Aorta (tissue), 5 donors: ENCODE results near the gene MIS18A. TPM values are rescaled to one million over a fixed set of nuclear protein-coding genes. Genes with fewer than 3 reads are reported as not detected.

ENCODE experiments used
- ATAC-seq: fragments of 200-7000 bp; cut with Tn5 transposase; one replicate; pipeline ENCODE4 v1.9.1; 2022; ENCODE audit warnings: moderate library complexity; ENCODE audit not compliant: low FRiP score
- DNase-seq, 2 donors: peaks; one replicate each; pipeline ENCODE4 v3.0.0-alpha.2; 2020
- H3K27ac ChIP-seq, 2 donors: one replicate each; pipeline ENCODE4 v1.5.1; 2013; ENCODE audit warnings: low read length in 2 of 2, mild to moderate bottlenecking in 2 of 2, moderate library complexity in 2 of 2, control low read depth in 1 of 2, inconsistent platforms in 1 of 2, low read depth in 1 of 2
- H3K27me3 ChIP-seq, 2 donors: one replicate each; pipeline ENCODE4 v1.6.1; 2013; ENCODE audit warnings: control low read depth in 1 of 2, low read length in 1 of 2, mild to moderate bottlenecking in 1 of 2, moderate library complexity in 1 of 2; ENCODE audit not compliant: insufficient read depth in 2 of 2, control insufficient read depth in 1 of 2
- H3K36me3 ChIP-seq, 2 donors: one replicate each; pipeline ENCODE4 v1.6.1; 2013; ENCODE audit warnings: control low read depth in 1 of 2, low read length in 1 of 2, mild to moderate bottlenecking in 1 of 2; ENCODE audit not compliant: insufficient read depth in 2 of 2, control insufficient read depth in 1 of 2
- H3K4me1 ChIP-seq, 2 donors: one replicate each; pipeline ENCODE4 v1.6.1; 2013; ENCODE audit warnings: low read length in 2 of 2, control low read depth in 1 of 2, mild to moderate bottlenecking in 1 of 2, moderate library complexity in 1 of 2; ENCODE audit not compliant: insufficient read depth in 2 of 2, control insufficient read depth in 1 of 2
- H3K4me3 ChIP-seq, 2 donors: one replicate each; pipeline ENCODE4 v1.5.1; 2013; ENCODE audit warnings: low read length in 2 of 2, control low read depth in 1 of 2, mild to moderate bottlenecking in 1 of 2
- H3K9me3 ChIP-seq: one replicate; pipeline ENCODE4 v1.6.1; 2013; ENCODE audit warnings: mild to moderate bottlenecking, low read length; ENCODE audit not compliant: control insufficient read depth
- WGBS, 2 donors: extraction: QIAGEN DNeasy Blood & Tissue Kit; methylation state at CpG; one replicate each; pipeline ENCODE4 v1.1.7; 2013; 5-methylcytosine and 5-hydroxymethylcytosine counted together
- intact Hi-C, 2 donors: fragments of 100-400 bp; cut with DNase I; formaldehyde crosslinking; loops; one replicate each; pipeline versions ENCODE4 v1.14.2 to v1.15.0; 2022
- long read RNA-seq, 2 donors: library from polyadenylated mRNA; unstranded; transcript quantifications; one replicate each; pipeline ENCODE4 v2.0.0, GENCODE V29; 2020 to 2021
- polyA plus RNA-seq, 2 donors: library from polyadenylated mRNA; stranded (reverse); fragments of 200-250 nt; gene quantifications; one replicate each; pipeline ENCODE4 v1.2.3, GENCODE V29; 2013
- total RNA-seq, 2 donors: library from RNA; stranded (reverse); fragmentation: NEBNext Ultra II Directional; extraction: Animal tissue kit (Norgen Biotek cat#: 25700); gene quantifications; one replicate each; pipeline ENCODE4 v1.2.1, GENCODE V29; 2021
- donor health status: healthy with polysubstance abuse.
- donor health status: Bipolar disorder and iron deficiency.
- donor health status: DM: no; HTN: no; CAD: no.
- donor health status: DM: no; HTN: no; CAD: no.
- donor health status: DM: yes; HTN: yes; CAD: no.

Gene MIS18A, protein sequence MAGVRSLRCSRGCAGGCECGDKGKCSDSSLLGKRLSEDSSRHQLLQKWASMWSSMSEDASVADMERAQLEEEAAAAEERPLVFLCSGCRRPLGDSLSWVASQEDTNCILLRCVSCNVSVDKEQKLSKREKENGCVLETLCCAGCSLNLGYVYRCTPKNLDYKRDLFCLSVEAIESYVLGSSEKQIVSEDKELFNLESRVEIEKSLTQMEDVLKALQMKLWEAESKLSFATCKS
- total RNA-seq (1 to 10 TPM; 4.6 to 5.5 TPM), polyA plus RNA-seq (1 to 10 TPM; 3.3 to 4.8 TPM)
- long read RNA-seq, donor 1, transcript MIS18A-201 (5 exons, 1,575 nt), result major isoform, 9 of 19 reads
- long read RNA-seq, donor 1, partial matches to known transcripts, result 1 of 19 reads
- long read RNA-seq, donor 1, other reads (novel, unspliced or antisense), result 9 of 19 reads
- long read RNA-seq, donor 2, partial matches to known transcripts, result 1 of 2 reads
- long read RNA-seq, donor 2, other reads (novel, unspliced or antisense), result 0 of 2 reads

DNA sequence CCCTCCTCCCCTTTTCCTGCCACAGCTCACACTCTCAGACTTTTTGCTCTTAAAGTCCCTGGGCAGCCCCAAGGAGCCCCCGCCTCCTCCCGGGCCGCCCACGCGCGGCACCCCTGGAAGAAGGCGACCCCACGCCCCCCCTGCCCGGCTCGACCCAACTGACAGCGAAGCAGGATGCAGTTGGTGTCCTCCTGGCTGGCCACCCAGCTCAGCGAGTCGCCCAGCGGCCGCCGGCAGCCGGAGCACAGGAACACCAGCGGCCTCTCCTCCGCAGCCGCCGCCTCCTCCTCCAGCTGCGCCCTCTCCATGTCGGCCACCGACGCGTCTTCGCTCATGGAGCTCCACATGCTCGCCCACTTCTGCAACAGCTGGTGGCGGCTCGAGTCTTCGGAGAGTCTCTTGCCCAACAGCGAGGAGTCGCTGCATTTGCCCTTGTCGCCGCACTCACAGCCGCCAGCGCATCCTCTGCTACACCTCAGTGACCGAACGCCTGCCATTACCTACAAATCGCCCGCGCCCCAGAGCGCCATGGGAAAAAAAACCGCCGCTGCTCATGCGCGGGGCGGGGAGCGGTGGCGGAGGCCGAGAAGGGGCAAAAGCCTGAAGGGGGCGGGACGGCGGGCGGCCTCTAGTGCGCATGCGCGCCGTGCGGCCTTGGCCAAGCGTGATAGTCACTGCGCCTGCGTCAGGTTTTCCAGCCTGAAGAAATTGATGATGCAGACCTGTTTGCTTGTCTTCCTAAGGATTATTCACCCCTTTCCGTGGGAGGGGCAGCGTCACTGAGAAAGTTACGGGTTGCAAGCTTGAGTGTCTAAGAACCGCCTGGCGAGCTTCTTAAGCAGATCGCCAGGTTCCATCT, at the start of gene MIS18A:
TSS of gene MIS18A (minus strand) at position 532 of the 859 bp plus-strand sequence. CDS start at position 497, 35 bp downstream.
- 0 to 1% methylated on average over 67 to 69 of the region's 69 CpGs for WGBS, 2 donors
- no peaks in the 10 kb centered on the region for H3K36me3 ChIP-seq

DNA sequence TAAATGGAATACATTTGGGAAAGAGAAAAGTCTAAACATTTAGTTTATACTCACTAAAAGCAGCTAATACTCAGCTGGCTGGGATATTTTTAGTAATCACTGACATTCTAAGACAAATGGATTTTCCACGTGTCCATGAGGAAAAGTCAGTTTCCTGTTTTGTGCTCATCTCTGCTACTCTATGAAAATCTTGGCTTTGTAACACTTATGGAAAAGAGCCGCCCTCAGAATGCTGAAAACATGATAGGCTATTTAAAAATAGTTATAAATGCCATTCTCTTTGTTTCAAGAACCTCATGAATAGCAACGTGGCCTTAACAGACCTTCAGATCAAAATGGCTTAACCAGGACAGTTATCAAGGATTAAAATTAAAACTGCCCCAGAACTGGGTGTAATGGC, 49.7 kb upstream of the MIS18A start:
- peaks cover 3 to 4% of the 10 kb centered on the region in 2 donors for H3K4me1 ChIP-seq
- no peaks in the 10 kb centered on the region for H3K9me3 ChIP-seq
- no peaks in the 10 kb centered on the region for H3K27me3 ChIP-seq
- DNase-seq, result no peak
- 5 to 7% methylated on average over 3 of the region's 3 CpGs for WGBS, 2 donors
- peak overlapping the region; percentile 46 to 96 for H3K27ac ChIP-seq
- no peak overlapping the region for H3K4me3 ChIP-seq
- intact Hi-C loops, result loop anchor here in 1 of 2 donors (5.0 kb wide), 1 partner anchor 54 kb away; no protein-coding TSS in a partner anchor
- peak; percentile 61 for ATAC-seq
- H3K36me3 ChIP-seq, result peaks cover 2 to 9% of the 10 kb centered on the region in 2 donors

More for the DNA sequence above, at the start of gene MIS18A:
- H3K4me3 ChIP-seq, result peak within 1 kb of the TSS; percentile 78 to 80
- no peaks in the 10 kb centered on the region for H3K9me3 ChIP-seq
- ATAC-seq (peak; percentile 98), DNase-seq (peak; percentile 97 to 99)
- no peaks in the 10 kb centered on the region for H3K4me1 ChIP-seq
- intact Hi-C loops, result loop anchor here in 1 of 2 donors (10.0 kb wide), 1 partner anchor 614 kb away; no protein-coding TSS in a partner anchor
- H3K27me3 ChIP-seq, result no peaks in the 10 kb centered on the region
- no peak within 1 kb of the TSS for H3K27ac ChIP-seq

DNA sequence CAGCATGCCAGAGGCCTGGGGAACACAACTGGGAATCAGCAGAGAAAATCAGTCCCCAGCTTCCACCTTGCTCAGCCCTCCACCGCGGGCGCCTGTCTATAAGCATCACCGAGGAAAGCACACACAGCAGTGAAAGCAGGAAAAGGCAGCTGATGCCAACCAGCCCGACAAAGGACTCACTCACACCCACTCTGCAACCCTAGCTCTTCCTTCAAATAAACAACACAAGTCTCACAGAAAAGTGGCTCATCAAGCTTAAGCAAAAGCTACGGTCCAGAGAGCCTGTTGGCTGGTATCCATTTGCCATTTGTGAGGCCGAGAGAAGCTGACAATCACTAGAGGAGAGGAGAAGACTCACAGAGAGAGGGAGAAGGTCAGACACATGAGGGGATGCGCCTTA, 46.9 kb upstream of the MIS18A start:
- no peak for DNase-seq
- H3K36me3 ChIP-seq, result peaks cover 5 to 7% of the 10 kb centered on the region in 2 donors
- ATAC-seq, result no peak

DNA sequence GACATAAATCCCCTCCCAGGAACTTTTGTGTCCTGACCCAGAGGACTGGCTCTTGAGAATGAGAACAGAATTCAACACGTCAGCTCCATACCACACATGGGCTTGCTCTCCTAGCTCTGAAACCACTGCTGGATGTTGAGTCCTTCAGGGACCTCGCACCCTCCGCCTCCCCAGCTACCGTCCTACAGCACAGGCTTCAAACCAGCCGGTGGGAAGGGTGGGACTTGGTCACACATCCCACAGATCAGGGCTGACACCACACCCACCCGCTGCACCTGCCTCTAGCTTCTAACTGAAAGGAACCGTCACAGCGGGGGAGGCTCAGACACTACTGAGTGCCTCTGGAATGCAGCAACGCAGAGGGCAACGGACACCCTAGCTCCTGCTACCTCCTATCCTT, 43.8 kb upstream of the MIS18A start:
- Histone ChIP-seq H3K36me3 (peaks cover 11 to 14% of the 10 kb centered on the region in 2 donors), H3K27me3 (no peaks in the 10 kb centered on the region), H3K27ac (no peak overlapping the region), H3K4me1 (no peaks in the 10 kb centered on the region), H3K9me3 (no peaks in the 10 kb centered on the region), H3K4me3 (no peak overlapping the region)
- 93 to 94% methylated on average over 10 of the region's 10 CpGs for WGBS, 2 donors
- intact Hi-C loops, result no loop called here
- DNase-seq (no peak), ATAC-seq (no peak)

More for the DNA sequence above, 46.9 kb upstream of the MIS18A start:
- no peak overlapping the region for H3K4me3 ChIP-seq
- H3K4me1 ChIP-seq, result peaks cover 3 to 4% of the 10 kb centered on the region in 2 donors
- intact Hi-C loops, result loop anchor here in 1 of 2 donors (5.0 kb wide), 1 partner anchor 57 kb away; no protein-coding TSS in a partner anchor
- H3K9me3 ChIP-seq, result no peaks in the 10 kb centered on the region
- no peak overlapping the region for H3K27ac ChIP-seq
- no peaks in the 10 kb centered on the region for H3K27me3 ChIP-seq
- WGBS, 2 donors, result 95 to 97% methylated on average over 8 of the region's 8 CpGs

DNA sequence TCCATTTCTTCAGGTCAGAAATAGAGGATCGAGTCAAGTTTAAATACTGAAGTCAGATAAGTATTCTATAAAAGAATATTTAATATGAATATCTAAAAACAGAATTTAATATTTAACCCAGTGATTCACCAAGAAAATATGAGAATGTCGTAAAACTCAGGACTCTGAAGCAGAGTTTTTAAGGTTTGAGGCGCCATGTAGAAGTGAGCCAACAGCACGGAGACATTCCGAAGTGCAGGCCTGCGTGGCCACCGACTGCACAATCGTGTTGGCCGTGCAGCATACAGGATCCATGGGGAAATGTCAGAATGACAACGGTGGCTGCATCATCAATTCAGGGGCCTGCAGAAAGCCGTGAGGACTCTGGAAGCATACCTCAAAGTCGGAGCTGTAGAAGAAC, 43.3 kb upstream of the MIS18A start:
- intact Hi-C loops, result no loop called here
- Histone ChIP-seq H3K9me3 (no peaks in the 10 kb centered on the region), H3K36me3 (peaks cover 11 to 14% of the 10 kb centered on the region in 2 donors), H3K27ac (no peak overlapping the region), H3K27me3 (no peaks in the 10 kb centered on the region), H3K4me1 (no peaks in the 10 kb centered on the region), H3K4me3 (no peak overlapping the region)
- DNase-seq (no peak), ATAC-seq (no peak)
- 89% methylated on average over 12 of the region's 12 CpGs for WGBS, 2 donors

DNA sequence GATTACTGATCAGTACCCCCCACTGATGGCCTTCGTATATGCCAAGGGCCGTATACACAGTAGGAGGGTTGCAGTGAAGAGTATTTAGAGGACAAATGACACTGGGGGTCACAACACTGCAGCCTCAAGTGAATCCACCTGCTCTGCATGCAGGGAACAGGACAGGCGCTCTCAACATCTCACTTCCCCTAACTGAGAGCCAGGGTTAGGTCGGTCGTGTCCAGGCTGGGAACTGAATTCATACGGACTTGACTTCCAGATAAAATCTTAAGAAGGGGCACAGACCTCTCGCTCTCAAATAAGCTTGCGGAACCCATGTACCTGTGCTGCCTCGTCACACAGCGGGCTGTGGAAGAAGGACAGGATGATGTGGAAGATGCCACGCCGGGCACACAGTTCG, 42.6 kb upstream of the MIS18A start:
- peaks cover 11 to 18% of the 10 kb centered on the region in 2 donors for H3K36me3 ChIP-seq
- H3K4me1 ChIP-seq, result no peaks in the 10 kb centered on the region
- no peaks in the 10 kb centered on the region for H3K9me3 ChIP-seq
- H3K27ac ChIP-seq, result no peak overlapping the region
- intact Hi-C loops, result no loop called here
- H3K4me3 ChIP-seq, result no peak overlapping the region
- 92 to 95% methylated on average over 13 of the region's 13 CpGs for WGBS, 2 donors
- DNase-seq (no peak), ATAC-seq (no peak)
- H3K27me3 ChIP-seq, result no peaks in the 10 kb centered on the region

DNA sequence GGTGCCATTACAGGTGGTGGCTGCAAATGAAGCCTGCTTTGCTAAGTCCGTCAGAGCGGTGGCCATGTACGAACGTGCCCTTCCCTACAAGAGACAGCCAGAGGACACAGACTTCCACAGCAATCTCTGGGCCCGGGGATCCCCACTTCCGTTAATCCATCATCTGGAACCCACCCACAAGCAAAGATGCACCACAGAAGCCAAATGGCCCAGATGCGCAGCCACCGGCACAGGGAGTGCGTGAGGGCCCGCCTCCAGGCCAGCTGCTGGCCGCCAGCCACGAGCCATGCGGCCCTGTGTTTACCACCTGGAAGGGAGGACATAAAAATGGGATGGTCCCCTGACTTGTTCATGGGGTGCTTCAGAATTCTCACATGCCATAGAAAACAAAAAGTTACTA, 41.9 kb upstream of the MIS18A start:
- DNase-seq, result no peak
- WGBS, 2 donors, result 89 to 92% methylated on average over 13 of the region's 13 CpGs

DNA sequence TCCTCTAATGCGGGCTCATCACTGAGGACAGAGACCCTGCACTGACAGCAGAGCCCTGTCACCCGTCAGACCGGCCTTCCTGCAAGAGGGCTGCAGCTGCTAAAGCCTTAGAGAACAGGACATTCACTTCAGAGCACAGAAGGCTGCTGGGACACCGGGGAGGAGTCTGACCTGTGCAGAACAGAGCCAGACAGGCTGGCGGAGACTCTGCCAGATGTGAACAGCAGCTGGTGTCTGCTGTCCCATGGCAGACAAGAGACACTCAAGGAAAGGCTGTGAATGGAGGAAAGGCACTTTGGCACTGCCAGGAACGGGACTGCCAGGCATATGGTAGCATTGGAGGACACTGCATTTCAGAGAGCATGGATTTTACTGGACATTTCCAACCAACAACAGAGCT, 41.2 kb upstream of the MIS18A start:
- ATAC-seq, result no peak
- H3K4me3 ChIP-seq, result no peak overlapping the region
- no peak overlapping the region for H3K27ac ChIP-seq
- no peak for DNase-seq
- no peaks in the 10 kb centered on the region for H3K27me3 ChIP-seq
- H3K36me3 ChIP-seq, result peaks cover 11 to 23% of the 10 kb centered on the region in 2 donors
- no peaks in the 10 kb centered on the region for H3K4me1 ChIP-seq
- intact Hi-C loops, result no loop called here
- no peaks in the 10 kb centered on the region for H3K9me3 ChIP-seq
- WGBS, 2 donors, result 93 to 94% methylated on average over 6 of the region's 6 CpGs

More for the DNA sequence above, 41.9 kb upstream of the MIS18A start:
- ATAC-seq, result no peak
- no peaks in the 10 kb centered on the region for H3K4me1 ChIP-seq
- peaks cover 11 to 23% of the 10 kb centered on the region in 2 donors for H3K36me3 ChIP-seq
- H3K9me3 ChIP-seq, result no peaks in the 10 kb centered on the region
- intact Hi-C loops, result no loop called here
- no peak overlapping the region for H3K4me3 ChIP-seq
- no peak overlapping the region for H3K27ac ChIP-seq
- H3K27me3 ChIP-seq, result no peaks in the 10 kb centered on the region
